GM19372 (cell line): Measurements from ENCODE around the gene OR9A2.

Source experiments
- ATAC-seq: cut with Tn5 transposase; IDR thresholded peaks from one replicate; pipeline ENCODE4 v1.9.1; 2021; ENCODE audit warnings: mild to moderate bottlenecking, low read depth, moderate library complexity; ENCODE audit not compliant: unreplicated experiment

Gene OR9A2

DNA sequence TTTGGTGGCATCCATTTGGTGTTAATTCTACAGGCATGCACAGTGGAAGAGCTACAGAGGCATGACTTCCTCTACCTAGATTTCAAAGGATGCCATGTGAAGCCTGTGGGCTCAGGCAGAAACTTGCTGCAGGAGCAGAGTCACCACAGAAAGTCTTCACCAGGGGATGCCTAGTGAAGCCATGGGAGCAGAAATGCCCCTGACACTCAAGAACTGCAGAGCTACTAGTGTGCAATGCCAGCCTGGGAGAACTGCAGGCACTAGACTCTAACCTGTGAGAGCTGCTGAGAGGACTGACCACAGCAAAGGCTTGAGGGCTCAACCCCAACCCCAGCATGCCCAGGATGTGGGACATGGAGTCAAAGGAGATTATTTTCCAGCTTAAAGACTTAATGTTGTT, 3.9 kb downstream of the OR9A2 start:
- no peak for ATAC-seq

GRCh38 chr7:143018931-143019330, 8.0 kb downstream of the OR9A2 start:
- no peak for ATAC-seq

GRCh38 chr7:143016996-143017395, 9.9 kb downstream of the OR9A2 start:
- no peak for ATAC-seq

DNA sequence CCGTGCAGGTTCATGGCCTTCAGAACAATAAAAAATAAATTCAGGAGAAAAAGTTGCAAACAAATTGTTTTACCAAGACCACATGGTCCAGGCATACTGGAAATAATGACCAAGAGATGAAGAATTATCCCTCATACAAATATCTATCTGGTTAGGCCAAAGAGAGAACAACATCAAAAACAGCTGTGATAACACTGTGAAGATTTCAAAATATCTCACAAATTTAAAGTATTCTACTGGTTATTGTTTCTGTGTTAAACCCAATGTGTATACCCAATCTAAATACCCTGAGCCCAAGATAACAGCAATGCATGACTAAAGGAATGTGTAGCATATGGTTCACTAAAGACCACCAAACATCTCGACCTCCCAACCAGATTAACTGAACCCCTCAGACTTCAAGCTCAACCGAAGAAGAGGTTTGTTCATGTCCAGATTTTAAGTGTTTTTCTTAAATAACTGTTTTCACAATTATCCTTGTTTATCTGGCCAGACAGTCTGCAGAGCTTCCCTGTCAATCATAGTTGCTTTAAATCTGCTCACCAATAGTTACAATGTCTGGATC, 10.9 kb downstream of the OR9A2 start:
- ATAC-seq, result no peak

DNA sequence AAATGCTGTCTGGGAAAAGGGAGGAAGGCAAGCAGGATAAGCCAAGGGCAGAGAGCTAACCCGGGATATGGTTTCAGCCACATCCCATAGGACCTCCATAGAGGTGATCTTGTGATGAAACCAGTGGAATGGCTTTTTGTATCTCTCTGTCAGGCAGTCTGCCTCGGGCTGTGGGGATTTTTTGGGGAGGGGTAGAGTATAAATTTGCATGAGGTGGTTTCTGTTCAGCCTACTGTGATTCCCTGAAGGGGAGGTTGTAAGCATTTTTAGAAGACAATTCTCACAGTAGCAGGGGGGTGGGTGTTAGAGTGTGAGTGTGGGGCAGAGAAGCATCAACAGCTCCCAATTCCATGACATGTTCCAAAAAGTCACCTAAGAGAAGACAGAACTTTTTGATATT, 11.8 kb downstream of the OR9A2 start:
- ATAC-seq, result peak; percentile 93

GRCh38 chr7:143013893-143014292, 13.0 kb downstream of the OR9A2 start:
- ATAC-seq, result no peak

GRCh38 chr7:143013473-143013872, 13.5 kb downstream of the OR9A2 start:
- ATAC-seq, result no peak

- ATAC-seq, result no peak
Observed at GRCh38 chr7:143012409-143012808, 14.5 kb downstream of the OR9A2 start.

DNA sequence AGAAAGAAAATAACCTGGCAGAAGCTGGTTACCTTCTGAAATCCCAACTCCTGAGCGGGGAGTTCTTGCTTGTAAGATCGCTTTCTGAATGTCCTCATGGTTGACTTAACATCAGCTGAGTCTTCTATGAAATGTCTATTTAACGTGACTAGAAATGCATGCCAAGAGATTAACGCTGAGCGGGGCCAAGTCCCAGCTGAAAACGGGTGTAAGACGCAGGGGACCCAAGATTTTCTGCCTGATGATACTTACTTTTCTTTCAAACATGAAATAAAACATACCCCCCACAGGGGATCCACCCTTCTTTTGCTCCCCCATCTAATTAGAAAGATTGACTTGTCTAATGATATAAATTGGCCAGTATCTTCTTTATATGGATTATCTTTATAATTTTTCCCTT, 14.9 kb downstream of the OR9A2 start:
- no peak for ATAC-seq

DNA sequence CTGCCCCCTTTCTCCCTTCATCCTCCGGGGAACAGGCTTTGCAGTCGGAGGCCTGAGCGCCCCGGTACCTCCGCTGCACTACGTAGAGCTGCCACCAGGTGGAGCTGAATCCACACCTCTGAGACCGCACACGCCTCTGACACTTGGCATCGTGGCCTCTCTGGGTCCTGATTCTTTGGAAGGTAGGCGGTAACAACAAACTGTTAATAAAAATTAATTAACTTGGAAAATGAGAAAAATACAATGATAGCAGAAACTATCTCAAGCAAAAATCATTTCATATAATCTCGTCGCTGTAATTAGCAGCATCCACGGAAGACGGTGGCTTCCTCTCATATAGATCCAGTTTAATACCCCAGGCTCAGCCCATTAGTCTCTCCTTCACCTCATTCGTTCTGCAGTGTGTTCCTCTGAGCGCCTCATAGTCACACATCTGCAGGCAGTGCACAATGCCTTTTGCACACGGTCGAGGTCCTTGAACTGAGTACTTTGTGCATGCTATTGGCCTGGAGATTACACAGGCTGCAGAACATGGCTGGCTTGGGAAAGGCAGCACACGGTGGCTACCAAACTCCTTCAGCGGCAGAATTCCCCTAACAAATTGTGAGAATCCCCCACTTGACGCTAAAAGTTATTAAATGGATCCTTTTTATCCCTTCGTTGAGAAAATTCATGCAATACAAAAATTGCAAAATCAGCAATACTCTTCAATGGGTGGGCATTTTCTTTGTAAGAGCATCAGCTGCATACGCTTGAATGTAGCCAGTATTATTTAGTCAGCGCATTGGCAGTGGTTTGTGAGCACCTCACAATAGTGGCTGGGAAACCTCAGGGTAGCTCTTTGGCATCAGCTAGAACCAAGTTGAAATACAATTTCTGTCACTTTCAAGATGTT, 18.7 kb downstream of the OR9A2 start:
- peak; percentile 90 for ATAC-seq

- no peak for ATAC-seq
Observed at GRCh38 chr7:143005632-143006260, 21.2 kb downstream of the OR9A2 start.

DNA sequence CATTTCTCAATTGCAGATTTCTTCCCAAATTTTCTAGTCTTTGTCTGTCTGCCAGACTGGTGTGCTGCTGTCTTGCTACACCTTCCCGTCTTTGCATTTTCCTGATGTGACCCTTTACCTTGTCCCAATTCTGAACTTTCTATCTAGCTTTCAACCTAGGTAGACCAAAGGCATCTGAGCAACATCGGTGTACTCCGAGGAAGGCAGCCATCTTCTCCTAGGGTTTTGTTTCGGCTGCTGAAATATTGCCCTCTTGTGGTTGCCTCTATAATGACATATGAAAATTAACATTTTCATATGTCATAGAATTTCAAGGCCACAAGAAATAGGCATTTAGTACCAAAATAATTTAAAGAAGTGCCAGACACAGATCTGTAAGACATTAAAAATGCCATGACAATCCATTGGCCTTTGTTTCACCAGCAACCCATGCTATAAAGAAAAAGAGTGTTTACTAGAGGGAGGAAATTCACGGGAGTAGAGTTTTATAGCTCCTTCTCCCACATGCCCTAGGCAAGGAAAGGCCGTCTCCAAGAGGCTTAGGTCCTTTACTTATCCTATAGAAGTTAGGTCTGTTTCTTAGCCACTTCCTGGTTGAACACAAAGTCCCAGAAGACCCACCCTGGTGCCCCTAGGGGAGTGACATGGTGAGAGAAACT, 23.4 kb downstream of the OR9A2 start:
- peak; percentile 46 for ATAC-seq

DNA sequence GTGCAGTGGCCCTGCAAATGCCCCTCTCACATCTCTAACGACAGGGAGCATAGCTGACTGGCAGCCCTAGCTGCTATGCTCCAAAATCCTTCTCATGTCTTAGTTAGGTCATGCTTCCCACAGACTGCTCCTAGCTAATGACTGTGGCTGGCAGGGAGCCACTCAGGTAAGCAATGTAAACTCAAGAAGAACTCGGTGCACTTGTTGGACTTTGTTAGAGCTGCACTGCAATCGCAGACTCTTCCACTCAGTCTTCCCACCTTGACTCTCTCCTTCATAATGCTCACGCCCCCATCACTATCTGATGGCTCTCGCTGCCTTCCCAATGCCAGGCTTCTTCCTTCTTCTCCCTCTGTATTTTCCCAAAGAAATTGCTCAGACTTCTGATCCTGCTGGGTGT, 24.0 kb downstream of the OR9A2 start:
- ATAC-seq, result peak; percentile 5

DNA sequence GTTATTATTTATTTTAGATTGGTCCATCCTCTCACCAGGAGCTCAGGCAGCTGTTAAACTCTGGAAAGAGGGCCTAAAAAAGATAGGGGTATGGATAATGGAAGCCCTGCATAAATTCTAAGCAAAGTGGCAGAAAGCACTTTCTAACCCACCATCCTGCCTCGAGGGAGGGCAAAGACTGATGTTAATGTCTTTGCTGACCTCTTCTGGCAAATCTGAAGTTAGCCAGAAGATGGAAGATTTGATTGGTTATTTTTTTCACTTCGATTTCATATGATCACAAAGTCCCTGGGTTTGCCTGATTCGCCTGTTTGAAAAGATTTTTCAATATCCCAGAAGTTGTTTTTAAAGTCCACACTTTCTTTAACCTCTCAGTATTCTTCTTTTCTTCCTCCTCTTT, 24.8 kb downstream of the OR9A2 start:
- no peak for ATAC-seq

- ATAC-seq, result no peak
Observed at GRCh38 chr7:143000648-143001047, 26.3 kb downstream of the OR9A2 start.

DNA sequence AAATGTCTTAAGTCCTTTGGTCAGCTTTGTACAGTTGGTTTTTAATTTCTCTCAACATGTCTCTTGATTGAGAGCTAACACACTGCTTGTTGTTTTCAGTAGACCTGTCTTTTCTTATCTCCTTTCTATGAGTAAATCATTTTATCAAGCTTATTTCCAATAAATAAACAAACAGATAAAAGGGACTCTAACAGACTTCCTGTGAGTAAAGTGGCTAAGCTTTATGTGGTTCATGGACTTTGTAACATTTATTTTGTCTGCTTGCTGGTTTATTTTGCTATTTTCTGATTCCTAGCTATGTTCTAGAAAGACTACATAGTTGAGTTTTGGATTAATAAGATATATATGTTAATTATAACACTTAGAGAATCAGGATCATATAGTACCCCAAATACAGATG, 27.1 kb downstream of the OR9A2 start:
- no peak for ATAC-seq

DNA sequence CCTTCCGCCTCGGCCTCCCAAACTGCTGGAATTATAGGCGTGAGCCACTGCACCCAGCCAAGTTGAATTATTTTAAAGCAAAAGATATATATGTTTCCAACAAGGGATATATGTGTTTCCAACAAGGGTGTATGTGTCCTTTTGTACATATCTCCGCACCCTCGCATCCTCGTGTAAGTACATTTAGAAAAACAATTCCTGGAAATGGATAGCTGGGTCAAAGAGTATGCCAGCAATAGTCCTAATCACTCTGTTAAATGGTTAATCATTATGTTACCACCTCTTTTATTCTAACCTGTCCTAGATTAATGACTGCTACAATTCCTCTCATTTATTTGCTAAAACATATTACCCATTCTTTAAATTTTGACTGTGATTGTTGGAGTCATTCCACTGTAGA, 28.0 kb downstream of the OR9A2 start:
- no peak for ATAC-seq

DNA sequence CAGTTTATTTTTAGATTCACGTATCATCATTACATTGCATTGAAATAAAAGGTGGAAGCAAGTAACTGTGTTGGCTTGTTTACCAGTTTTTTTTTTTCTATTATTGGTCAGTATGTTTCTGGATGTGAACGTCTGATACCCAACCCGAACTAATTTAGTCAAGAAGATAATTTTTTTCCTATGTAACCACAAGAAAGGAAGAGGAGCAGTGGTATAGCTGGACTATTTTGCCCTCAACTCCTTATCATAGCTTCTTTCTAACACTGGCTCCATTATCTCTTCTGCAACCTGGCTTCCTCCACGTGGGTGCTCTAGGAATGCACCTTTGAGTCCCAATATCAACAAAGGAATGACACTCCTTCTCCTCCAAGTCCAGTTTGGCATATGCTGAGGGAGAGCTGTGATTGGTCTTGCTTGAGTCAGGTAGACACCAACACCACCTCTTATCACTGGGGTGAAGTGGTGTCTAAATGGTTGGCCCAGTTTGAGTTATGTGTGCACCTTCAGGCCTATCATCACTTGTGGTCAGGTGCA, 29.4 kb downstream of the OR9A2 start:
- ATAC-seq, result no peak

DNA sequence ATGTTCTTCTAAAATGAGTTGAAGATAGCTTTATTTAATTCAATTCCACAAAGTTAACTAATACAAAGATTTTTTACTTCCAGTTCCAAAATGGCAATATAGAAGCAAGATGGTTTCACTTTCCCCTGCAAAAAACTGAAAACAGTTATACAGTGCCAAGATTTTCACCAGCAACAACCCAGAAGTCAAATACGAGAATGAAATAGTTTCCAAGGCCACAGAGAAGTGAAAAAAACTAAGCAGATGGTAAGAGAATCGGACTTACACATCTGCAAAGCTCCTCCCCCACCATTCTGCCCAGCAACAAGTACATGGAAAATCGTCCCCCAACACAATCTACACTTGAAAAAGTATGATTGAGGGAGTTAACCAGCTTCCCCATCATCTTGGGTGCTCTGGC, 34.5 kb downstream of the OR9A2 start:
- no peak for ATAC-seq

GRCh38 chr7:142984297-142984696, 42.6 kb downstream of the OR9A2 start:
- no peak for ATAC-seq

- ATAC-seq, result no peak
Observed at GRCh38 chr7:142983825-142984224, 43.1 kb downstream of the OR9A2 start.
